ENCODE measurements around the gene CD79A.
"Not testable (repeated sequence)": the region's sequence is repeated elsewhere in the genome, so short reads cannot be mapped to it uniquely, and the experiment has no call there.

Gene CD79A

DNA sequence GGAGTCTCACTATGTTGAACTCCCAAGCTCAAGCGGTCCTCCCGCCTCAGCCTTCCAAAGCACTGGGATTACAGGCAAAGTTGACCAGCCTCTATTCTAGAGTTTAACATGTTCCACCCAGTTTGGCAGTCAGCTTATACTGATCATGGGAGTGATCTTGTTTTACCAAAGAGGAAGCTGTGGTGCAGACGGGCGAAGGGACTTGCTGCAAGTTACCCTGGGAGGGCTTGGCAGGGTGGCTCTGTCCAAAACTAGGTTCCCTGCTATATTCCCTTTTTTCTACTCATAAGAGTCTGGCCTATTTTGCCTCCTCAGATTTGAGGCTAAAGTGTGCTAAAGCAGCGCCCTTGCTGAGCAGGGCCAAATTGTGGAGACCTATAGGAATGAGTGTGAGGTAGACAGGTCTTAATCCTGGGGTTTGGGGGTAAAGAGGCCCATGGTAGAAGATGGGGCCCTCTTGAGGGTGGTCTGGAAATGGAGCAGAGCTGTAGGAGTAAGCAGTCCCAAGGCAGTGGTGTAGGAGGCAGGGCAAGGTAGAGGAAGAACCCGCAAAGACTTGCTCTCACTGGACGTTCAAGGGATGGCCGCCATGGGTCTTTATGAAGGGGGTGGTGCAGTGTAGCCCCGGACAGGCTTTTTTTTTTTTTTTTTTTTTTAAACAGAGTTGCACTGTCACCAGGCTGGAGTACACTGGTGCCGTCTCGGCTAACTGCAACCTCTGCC is 13.7 kb upstream of the CD79A start:
- no peak for DNase-seq (ENCODE audit: low spot score)

DNA sequence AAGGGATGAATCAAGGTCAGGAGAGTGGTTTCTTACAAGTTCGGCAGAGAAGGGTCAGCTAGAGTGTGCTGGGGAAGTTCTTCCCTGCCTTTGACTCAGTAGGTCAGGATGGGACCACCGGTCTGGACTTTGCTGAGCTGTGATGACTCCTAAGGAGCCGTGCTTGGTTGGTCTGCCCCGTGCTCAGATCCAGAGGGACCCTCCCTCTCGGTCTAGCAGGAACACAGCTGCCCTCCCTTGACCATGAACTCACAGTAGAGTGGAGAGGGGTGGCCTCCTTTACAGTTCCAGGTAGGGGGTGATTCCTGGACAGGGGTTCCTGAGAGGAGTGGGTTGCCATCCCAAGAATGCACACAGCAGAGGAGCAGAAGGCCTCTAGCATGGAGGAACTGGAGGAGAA is 12.7 kb upstream of the CD79A start:
- DNase-seq (ENCODE audit: low spot score) = no peak

DNA sequence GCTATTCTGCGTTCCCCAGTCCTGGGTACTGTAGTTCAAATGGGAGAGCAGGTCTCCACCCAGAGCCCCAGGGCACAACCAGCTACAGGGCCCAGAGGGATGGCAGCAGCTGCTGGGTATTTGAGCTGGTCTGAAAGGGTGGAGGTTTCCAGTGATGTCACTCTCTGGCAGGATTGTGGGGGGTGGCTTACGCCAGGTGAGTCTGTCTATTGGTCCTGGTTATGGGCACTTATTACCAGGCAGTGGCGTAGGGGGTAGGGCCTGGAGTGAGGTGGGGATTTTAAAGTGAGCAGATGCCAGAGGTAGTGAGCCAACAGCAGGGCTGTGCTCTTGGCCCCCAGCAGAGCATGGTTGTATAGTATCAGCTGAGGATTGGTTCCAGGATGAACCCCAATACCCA is 10.8 kb upstream of the CD79A start:
- DNase-seq (ENCODE audit: low spot score) = no peak

DNA sequence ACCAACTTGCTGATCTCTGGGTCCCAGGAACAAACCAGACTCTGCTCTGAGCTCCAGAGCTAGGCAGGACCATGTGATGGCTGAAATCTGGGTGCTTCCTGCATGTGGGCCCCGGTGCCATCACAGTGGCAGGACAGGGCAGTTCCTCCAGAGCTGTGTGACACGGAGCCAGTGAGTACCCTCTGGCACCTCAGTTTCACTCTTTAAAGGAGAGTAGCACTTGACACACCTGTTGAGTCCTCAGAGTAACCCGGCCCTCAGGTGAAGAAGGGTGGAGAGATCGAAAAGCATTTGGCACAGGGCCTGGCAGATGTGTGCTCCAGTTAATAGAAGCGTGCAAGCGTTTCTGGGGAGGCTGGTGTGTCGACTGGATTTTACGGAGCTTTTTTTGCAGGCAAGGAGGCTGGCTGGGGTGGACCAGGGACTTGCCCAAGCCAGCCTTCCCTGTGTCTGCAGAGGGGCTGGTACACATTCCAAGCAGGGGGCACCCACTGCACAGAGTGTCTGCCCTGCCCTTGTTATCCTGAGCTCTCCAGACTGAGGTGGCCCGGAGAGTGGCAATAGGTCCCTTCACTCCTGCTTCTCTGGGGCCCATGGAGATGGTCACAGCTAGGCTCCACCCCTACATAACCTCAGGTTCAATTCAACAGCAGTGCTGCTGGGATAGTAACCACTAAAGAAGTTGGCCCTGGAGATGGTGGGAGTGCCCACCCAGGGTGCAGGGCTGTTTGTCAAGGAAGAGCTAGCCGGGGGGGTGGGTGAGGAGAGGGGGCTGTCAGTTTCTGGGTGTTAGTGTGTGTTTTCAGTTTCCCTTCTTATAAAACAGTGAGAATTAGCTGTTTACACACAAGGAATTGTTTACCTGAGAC is 8.7 kb upstream of the CD79A start:
- no peak for DNase-seq (ENCODE audit: low spot score)

DNA sequence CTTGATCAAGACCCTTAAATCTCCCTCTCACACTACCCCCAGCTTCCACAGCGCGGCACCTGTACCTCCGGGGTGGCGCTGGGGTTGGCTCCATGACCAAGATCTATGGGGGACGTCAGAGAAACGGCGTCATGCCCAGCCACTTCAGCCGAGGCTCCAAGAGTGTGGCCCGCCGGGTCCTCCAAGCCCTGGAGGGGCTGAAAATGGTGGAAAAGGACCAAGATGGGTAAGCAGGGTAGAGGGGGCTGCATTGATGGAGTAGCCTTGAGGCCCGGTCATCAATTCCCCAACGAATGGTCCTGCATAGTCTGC is 8.1 kb upstream of the CD79A start:
- DNase-seq (ENCODE audit: low spot score) = no peak

DNA sequence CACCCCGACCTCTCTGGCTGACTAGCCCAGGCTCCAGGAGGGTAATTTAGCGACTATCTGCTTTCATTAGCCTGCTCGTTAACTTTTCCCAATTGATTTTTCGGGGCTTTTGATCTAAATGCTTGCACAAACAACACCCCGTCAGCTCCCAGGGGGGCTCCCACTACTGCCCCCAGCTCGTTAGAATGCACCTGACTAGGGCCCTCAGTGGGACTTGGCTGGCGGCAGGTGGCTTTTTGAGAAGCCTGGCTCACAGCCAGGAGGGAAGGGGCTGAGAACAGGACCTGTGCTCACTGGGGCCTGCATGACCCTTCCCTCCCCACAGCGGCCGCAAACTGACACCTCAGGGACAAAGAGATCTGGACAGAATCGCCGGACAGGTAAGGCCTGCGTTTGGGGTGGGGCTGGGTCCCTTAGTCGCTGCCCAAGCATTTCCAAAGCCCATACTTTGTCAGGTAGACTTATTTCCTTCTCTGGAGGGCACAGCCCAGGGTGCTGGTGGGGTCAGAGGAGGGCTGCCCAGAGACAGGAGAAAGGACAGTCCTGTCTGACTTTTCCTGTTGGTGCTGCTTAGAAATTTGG is 7.6 kb upstream of the CD79A start:
- DNase-seq (ENCODE audit: low spot score) = no peak

DNA sequence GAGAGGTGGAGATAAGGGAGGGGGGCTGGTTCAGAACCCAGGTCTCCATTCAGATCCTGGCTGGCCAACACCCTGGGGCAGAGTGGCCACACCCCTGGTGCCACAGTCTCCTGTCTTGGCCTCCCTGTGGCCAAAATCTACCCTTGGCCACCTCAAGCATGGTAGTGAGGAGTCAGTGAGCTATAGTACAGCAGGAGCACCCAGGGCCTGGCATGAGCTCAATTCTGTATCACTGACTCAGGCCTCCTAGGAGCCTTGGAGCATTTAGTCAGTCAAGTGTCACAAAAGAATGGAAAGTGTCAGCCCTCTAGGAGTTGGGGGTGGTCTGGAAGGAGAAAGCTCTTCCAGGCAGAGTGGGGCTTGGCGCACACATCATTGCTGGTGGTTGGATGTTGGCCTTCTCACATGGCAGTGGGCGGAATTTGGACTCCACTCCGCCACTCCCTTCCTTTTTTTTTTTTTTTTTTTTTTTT is 6.6 kb upstream of the CD79A start:
- no peak for DNase-seq (ENCODE audit: low spot score)

DNA sequence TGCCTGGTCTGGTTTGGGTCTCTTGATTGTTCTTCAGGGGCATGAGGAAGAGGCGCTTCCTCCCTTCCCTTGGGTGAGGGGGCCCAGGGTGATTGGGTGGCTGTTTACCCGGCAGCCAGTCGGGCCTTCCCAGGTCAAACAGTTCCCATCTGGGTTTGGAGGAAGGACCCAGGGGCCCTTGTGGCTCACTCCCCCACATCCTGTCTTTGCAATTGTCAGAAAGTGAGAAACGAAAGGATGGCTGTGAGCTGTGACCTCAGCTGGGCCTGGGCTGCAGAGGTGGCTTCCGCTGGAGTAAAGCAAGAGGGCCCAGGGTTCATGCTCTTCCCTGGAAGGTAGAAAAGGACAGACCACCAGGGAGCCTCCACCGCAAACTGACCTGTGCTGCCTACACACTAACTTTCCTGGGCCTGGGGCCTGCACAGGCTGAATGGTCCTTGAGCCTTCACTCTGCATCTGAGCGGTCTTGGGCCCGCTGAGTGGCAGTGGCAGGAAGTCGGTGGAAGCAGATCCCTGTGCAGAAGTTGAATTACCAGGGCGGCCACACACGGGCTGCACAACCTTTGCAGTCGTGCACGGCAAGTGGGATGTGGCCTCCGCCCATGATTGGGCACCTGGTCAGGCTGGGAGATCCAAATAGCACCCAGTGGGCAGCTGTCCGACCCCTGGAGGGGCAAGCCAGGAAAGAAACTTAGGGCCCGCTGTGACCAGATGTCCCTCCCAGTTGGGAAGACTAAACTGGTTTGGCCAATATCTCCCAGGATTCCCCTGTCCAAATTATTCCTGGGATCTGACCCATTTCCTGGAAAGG is 5.3 kb upstream of the CD79A start:
- DNase-seq (ENCODE audit: low spot score) = no peak

DNA sequence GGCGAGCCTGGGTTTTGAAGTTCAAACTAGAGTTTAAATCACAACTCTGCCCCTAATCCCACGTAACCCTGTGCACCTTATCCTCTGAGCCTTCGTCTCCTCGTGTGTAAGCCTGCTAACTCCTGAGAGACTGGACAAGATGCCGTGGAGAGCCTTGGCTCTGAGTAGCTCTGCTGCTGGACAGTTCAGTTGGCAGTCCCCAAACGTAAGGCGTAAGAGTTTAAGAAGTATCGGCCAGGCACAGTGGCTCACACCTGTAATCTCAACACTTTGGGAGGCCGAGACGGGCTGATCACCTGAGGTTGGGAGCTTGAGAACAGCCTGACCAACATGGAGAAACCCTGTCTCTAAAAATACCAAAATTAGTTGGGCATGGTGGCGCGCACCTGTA is 4.7 kb upstream of the CD79A start:
- no peak for DNase-seq (ENCODE audit: low spot score)

DNA sequence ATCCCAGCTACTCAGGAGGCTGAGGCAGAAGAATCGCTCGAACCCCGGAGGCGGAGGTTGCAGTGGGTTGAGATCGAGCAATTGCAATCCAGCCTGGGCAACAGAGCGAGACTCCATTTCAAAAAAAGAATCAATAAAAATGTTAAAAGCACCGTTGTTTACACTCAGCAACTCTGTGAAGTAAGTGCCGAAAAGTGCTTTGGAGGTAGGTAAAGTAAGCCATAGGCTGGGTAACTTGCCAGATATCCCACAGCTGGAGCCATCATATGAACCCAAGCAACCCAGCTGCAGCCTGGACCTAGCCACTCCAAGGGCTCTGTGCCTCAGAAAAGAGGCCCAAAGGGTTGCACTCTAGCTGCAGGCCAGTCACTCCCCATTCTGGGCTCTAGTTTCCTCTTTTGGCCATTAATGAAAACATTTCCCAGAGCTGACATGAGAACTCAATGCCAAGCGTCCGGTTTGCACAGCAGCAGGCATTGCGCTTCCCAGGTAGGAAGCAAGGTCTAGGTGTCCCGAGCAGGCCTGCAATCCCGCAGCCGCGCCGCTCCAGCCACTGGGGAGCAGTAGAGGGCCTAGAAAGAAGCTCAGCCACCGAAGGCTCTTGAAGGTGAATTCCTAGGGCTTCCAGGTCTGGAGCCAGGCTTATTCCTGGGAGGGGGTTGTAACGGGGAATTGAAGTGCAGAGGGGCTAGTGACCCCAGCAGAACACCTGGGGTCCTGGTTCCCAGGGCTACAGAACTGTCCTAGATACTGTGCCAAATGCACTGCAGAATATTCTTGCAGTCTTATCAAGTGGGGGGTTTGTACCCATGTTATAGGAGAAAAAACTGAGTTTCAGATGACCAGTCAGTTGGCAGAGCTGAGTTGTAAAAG is 4.1 kb upstream of the CD79A start:
- DNase-seq (ENCODE audit: low spot score) = peak; percentile 40

DNA sequence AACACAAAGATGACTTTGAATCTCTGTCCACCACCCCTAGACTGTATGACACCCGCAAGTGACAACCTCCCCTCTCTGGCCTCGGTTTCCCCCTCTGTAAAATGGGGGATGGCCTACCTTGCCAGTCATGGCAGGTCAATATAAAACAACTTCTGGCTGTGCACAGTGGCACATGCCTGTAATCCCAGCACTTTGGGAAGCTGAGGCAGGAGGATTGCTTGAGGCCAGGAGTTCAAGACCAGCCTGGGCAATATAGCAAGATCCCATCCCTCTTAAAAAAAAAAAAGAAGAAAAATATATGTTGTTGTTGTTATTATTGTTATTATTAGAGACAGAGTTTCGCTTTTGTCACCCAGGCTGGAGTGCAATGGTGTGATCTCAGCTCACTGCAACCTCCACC is 1.1 kb upstream of the CD79A start:
- not testable (repeated sequence) for DNase-seq (ENCODE audit: low spot score)

DNA sequence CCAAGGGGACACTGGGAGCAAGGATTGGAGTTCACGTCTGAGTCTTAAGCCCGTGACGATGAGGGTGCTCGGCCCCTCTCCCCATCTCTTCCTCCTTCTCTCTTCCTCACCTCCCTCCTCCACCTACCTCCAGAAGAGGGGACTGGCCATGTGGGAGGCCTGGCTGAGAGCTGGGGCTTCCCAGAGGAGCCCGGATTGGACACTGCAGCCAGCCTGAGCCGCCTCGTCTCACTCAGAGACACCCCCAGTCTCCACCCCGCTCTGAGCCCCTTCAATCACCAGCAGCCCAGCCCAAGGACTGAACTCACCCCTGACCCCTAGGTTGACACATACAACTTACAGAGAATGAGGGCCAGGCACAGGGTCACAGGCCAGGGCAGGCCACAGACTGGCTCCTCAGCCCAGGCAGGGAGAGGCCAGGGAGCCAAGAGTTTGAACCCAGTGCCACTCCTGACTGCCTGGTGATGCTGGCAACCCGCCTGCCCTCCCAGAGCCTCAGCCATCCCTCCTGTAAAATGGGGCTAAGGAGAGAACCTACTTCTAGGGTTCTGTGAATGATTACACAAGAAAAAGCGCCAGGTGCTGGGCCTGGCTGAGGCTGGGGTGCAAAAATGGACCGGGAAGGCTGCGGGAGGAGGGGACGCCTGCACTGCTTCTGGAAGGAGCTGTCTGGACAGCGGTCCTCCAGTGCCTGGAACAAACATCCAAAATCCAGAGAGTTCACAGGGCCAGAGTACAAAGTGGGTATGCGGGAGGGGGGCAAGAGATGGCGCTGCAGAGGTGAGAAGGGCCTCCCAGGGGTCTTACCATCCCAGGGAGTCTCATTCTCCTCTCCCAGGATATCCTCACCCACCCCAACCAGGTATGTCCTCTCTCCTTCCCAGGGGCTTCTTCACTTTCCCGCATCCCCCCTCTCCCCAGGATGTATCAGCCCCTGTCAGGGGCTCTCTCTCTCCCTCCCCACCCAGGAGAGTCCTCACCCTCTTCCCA is 1.1 kb downstream of the CD79A start:
- no peak for DNase-seq (ENCODE audit: low spot score)

DNA sequence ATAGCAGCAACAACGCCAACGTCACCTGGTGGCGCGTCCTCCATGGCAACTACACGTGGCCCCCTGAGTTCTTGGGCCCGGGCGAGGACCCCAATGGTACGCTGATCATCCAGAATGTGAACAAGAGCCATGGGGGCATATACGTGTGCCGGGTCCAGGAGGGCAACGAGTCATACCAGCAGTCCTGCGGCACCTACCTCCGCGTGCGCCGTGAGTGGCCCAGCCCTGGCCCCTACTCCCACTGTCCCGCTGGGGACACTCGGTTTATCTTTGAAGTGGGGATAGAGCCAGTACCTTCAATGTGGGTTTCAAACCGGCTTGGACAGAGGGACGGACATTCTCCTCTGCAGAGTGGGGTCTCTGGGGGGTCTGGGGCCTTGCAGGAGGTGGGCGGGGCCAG is 2.0 kb downstream of the CD79A start:
- DNase-seq (ENCODE audit: low spot score) = no peak

DNA sequence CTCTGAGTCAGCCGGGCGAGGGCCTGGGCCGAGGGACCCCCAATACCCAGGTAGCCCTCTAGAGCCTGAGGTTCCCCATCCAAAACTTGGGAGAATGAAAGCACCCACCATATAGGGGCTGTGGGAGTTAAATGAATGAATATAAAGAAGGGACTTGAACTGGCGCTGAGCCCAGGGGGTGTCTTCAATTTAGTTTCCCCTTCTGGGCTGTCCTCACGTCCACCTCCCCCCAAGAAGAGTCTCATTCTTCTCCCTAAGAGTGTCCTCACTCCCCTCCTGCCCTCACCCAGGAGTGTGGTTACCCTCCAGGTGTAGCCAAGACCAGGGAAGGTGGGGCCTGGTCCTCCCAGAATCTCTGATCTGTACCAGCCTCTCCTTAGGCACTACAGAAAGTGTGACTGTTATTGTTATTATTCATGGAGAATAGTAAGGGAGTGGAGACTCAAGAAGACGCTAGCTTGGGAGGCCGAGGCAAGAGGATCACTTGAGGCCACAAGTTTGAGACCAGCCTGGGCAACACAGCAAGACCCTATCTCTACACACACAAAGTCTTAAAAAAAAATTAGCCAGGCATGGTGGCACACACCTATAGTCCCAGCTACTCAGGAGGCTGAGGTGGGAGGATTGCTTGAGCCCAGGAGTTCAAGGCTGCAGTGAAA is 2.7 kb downstream of the CD79A start:
- DNase-seq (ENCODE audit: low spot score) = no peak

DNA sequence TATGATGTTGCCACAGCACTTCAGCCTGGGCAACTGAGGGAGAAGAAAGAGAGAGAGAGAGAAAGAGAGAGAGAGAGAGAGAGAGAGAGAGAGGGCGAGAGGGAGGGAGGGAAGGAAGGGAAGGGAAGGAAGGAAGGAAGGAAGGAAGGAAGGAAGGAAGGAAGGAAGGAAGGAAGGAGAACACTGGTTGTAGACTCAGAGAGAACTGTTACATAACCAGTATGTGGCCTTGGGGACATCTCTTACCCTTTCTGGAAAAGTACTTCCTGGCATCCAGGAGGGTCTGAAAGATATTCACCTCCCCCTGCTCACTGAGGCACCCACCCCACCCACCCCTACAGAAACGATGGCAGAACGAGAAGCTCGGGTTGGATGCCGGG is 3.2 kb downstream of the CD79A start:
- no peak for DNase-seq (ENCODE audit: low spot score)

DNA sequence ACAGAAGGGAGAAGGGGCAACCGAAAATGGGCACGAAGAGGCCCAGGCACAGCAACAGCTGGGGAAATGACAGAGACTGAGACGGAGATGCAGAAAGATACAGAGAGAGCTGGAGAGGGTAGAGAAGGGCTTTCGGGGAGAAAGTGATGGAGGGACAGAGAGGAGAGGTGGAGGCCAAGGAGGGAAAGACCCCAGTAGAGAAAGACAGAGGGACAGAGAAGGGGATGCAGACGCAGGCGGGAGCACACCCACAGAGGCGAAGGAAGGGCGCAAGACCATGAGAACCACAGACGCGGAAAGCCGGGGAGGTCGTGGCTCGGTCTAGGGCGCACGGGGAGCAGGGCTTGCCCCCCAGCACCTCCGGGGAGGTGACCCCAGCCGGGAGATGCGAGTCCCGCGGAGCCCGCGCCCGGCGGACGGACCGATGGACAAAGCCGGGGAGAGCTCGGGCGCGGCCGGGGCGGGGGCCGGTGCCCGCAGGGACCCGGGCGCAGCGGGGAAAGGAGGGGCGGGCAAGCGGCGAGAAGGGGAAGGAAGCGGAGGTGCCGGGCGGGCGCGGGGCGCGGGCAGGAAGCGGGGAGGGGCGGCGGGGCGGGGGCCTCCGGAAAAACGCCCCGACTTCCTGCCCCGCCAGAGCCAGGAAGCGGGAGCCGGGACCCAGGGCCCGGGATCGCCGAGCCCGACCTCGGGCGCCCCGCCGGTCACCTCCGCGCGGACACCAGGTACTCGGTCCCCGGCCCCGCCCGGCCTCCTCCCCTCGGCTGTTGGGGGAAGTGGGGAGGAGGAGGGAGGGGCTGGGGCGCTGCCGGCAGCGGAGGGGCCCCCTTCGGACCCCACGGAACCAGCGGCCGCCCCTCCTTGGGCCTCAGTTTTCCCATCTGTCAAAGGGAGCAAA is 5.7 kb downstream of the CD79A start, which contains the start of gene ARHGEF1:
ARHGEF1 (plus strand) TSS at position 617 of the 895 bp plus-strand sequence. CDS start 4,899 bp downstream, outside the sequence.
- no peak for DNase-seq (ENCODE audit: low spot score)

DNA sequence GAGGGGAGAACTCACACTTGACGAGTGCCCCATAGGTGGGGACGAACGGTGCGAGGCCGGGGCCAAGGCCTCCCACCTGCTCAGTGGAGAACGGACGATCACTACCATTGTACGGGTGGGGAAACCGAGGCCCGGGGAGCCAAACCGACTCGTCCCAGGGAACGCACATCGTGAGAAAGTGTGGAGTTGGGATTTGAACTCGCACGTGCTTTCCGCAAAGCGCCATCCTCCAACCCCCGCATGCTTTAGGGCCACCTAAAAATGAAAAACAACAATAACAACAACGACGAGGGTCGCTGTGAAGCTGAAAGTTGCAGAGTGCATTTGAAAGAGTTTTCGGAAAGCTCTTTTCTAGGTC is 6.4 kb downstream of the CD79A start:
- DNase-seq (ENCODE audit: low spot score) = no peak
